ENCODE measurements around the gene SPTLC1.

SPTLC1 gene

GRCh38 chr9:92057226-92057625, 58.0 kb downstream of the SPTLC1 start:
- H3K4me1 Mint-ChIP-seq: peaks cover 18% of the 10 kb centered on the region
- H3K36me3 Mint-ChIP-seq (ENCODE audit: insufficient read depth): peaks cover 24% of the 10 kb centered on the region
- H3K4me3 Mint-ChIP-seq: no peak overlapping the region
- ATAC-seq (replicated peaks; ENCODE audit: extremely low read depth, poor library complexity, severe bottlenecking): no peak
- H3K27ac Mint-ChIP-seq (ENCODE audit: low read depth): no peak overlapping the region
- no peak for DNase-seq (ENCODE audit: low spot score in 2 of 2)
- peaks cover 13% of the 10 kb centered on the region for H3K9me3 Mint-ChIP-seq
- H3K27me3 Mint-ChIP-seq: no peaks in the 10 kb centered on the region

DNA sequence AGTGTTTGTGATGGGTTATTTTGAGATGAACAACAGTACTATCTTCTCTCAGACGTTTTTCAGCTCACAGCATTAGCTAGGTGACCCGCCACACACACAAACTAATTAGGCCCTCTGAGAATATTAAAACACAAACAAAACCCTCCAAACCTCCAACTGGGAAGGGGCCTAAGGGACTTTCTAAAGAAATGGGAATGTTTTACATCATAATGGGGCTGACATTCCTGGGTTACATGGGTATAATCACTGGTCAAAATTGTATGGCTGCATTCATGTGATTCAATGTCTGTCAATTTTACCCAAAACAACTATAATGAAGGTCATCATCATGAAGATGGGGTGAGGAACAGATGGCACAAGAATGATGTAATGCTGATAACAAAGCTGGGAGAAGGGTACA, 59.6 kb downstream of the SPTLC1 start:
- ATAC-seq (replicated peaks; ENCODE audit: extremely low read depth, poor library complexity, severe bottlenecking): no peak

DNA sequence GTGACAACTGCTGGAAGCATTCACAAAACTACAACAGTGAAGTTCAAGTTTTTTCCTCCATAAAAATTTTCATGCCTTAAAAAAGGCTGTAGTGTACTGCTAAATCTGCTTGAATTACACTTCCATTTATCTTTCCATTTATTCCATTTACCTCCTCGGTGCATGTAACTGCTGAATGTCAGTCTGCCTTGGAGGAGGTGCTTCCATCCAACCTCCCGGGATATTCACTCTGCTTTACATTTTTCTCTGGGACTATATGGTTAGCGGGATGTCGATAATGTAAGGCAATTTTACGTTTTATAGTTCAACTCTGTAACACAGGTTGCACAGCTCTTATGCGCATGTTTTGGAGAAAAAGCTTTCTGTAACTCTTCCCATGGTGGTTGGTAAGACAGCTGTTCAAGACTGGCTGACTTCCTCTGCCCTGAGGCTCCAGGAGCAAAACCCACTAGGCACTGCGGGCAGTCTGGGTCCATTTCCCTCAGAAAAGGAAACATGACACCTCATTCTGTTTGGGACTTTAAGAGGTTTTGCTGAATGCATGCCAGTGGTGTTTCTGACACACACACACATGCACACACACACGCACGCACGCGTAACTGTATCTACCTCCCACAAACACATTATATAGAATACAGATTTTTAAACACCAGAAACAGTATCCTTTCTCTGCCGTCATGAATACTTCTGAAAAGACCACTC, 66.1 kb downstream of the SPTLC1 start:
- H3K4me1 Mint-ChIP-seq: no peaks in the 10 kb centered on the region

More for the DNA sequence above, 59.6 kb downstream of the SPTLC1 start:
- H3K9me3 Mint-ChIP-seq: peaks cover 6% of the 10 kb centered on the region
- H3K4me3 Mint-ChIP-seq: no peak overlapping the region
- peaks cover 28% of the 10 kb centered on the region for H3K36me3 Mint-ChIP-seq (ENCODE audit: insufficient read depth)
- no peak overlapping the region for H3K27ac Mint-ChIP-seq (ENCODE audit: low read depth)
- no peaks in the 10 kb centered on the region for H3K27me3 Mint-ChIP-seq
- H3K4me1 Mint-ChIP-seq: peaks cover 13% of the 10 kb centered on the region
- DNase-seq (ENCODE audit: low spot score in 2 of 2): no peak

DNA sequence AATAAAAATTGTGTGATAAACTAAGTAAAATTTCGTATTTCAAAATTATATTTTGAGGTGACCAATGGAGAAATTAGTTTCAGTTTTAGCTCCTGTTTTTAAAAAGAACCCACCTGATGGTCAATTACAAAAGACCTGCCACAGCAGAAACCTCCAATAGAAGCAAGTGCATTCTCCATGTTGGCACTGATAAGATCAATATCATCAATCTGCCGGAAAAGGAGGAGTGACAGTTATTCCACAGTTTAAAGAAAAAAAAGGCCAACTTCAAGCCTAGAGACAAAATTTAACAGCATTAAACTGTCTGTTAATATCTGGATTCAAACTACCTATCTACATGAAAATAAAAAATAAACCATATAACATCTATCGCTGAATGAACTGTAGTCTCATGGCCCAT, 67.7 kb downstream of the SPTLC1 start:
- DNase-seq (ENCODE audit: low spot score in 2 of 2): no peak
- Mint-ChIP-seq H3K27me3 (no peaks in the 10 kb centered on the region), H3K4me1 (no peaks in the 10 kb centered on the region), H3K4me3 (no peak overlapping the region), H3K9me3 (peaks cover 17% of the 10 kb centered on the region), H3K36me3 (ENCODE audit: insufficient read depth) (peaks cover 50% of the 10 kb centered on the region), H3K27ac (ENCODE audit: low read depth) (no peak overlapping the region)
- ATAC-seq (replicated peaks; ENCODE audit: extremely low read depth, poor library complexity, severe bottlenecking): no peak

More for the DNA sequence above, 66.1 kb downstream of the SPTLC1 start:
- no peak for DNase-seq (ENCODE audit: low spot score in 2 of 2)
- Mint-ChIP-seq H3K9me3 (peaks cover 3% of the 10 kb centered on the region), H3K27me3 (no peaks in the 10 kb centered on the region), H3K4me3 (no peak overlapping the region), H3K27ac (ENCODE audit: low read depth) (no peak overlapping the region), H3K36me3 (ENCODE audit: insufficient read depth) (peaks cover 44% of the 10 kb centered on the region)
- ATAC-seq (replicated peaks; ENCODE audit: extremely low read depth, poor library complexity, severe bottlenecking): no peak

- H3K4me1 Mint-ChIP-seq: no peaks in the 10 kb centered on the region
- peaks cover 54% of the 10 kb centered on the region for H3K36me3 Mint-ChIP-seq (ENCODE audit: insufficient read depth)
- no peaks in the 10 kb centered on the region for H3K27me3 Mint-ChIP-seq
- H3K27ac Mint-ChIP-seq (ENCODE audit: low read depth): no peak overlapping the region
- ATAC-seq (replicated peaks; ENCODE audit: extremely low read depth, poor library complexity, severe bottlenecking) (no peak), DNase-seq (ENCODE audit: low spot score in 2 of 2) (no peak)
- peaks cover 23% of the 10 kb centered on the region for H3K9me3 Mint-ChIP-seq
- no peak overlapping the region for H3K4me3 Mint-ChIP-seq
Observed at GRCh38 chr9:92046676-92047075, 68.5 kb downstream of the SPTLC1 start.

DNA sequence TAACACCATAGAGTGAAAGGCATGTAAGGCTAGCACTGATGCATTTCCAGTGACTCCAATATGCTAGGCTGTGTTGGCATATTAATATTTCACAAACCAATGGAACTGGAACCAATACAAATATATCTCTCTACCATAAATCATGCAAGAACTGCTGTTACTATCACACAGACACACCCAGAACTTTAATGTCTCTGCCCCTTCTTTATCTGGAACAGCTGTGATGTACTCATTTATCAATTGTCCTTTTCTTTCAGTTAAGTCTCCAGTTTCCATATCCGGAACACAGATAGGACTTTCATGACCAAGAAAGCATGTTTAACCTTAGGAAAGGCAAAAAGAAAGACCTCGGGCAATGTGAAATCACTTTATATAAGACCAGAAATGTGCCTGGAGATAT, 70.3 kb downstream of the SPTLC1 start:
- DNase-seq (ENCODE audit: low spot score in 2 of 2): no peak
- Mint-ChIP-seq H3K27ac (ENCODE audit: low read depth) (no peak overlapping the region), H3K27me3 (no peaks in the 10 kb centered on the region), H3K36me3 (ENCODE audit: insufficient read depth) (peaks cover 54% of the 10 kb centered on the region), H3K9me3 (peaks cover 23% of the 10 kb centered on the region), H3K4me3 (no peak overlapping the region), H3K4me1 (no peaks in the 10 kb centered on the region)
- ATAC-seq (replicated peaks; ENCODE audit: extremely low read depth, poor library complexity, severe bottlenecking): no peak

DNA sequence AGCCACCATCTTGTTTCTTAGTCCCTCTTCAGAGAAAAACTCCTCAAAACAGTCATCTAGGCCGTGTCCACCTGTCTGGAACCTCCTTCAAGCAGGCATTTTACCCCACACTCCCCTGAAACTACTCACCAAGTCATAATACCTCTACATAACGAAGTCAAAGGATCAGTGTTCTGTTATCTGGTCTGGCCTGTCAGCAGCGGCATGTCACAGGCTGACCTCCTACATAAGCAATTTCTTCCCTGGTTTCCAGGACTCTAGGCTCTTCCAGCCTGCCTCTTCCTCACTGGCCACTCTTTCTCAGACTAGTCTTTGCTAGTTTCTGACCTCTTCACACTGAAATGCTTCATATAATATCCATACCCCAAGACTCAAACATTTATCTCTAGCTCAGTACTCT, 72.2 kb downstream of the SPTLC1 start:
- DNase-seq (ENCODE audit: low spot score in 2 of 2) (no peak), ATAC-seq (replicated peaks; ENCODE audit: extremely low read depth, poor library complexity, severe bottlenecking) (no peak)
- Mint-ChIP-seq H3K4me1 (no peaks in the 10 kb centered on the region), H3K36me3 (ENCODE audit: insufficient read depth) (peaks cover 54% of the 10 kb centered on the region), H3K27ac (ENCODE audit: low read depth) (no peak overlapping the region), H3K9me3 (peaks cover 23% of the 10 kb centered on the region), H3K4me3 (no peak overlapping the region), H3K27me3 (no peaks in the 10 kb centered on the region)

DNA sequence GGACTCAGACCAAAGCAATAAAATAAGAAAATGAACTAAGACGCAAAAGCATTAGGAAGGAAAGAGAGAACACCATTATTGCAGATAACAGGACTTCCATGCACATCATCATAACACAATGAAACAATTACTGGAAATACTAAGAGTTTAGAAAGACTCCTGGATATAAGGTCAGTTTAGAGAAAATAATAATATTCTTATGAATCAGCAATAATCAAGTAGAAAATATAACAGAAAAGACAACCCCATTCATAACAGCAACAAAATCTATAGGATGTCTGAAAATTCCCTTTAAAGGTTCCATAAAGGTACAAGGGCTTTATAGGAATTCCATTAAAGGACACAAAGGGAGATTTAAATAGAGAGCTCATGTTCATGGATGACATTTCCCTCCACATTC, 73.0 kb downstream of the SPTLC1 start:
- no peak for ATAC-seq (replicated peaks; ENCODE audit: extremely low read depth, poor library complexity, severe bottlenecking)
- no peak for DNase-seq (ENCODE audit: low spot score in 2 of 2)
- Mint-ChIP-seq H3K36me3 (ENCODE audit: insufficient read depth) (peaks cover 58% of the 10 kb centered on the region), H3K9me3 (peaks cover 23% of the 10 kb centered on the region), H3K4me1 (no peaks in the 10 kb centered on the region), H3K27me3 (no peaks in the 10 kb centered on the region), H3K4me3 (no peak overlapping the region), H3K27ac (ENCODE audit: low read depth) (no peak overlapping the region)

GRCh38 chr9:92036756-92037155, 78.5 kb downstream of the SPTLC1 start:
- Mint-ChIP-seq H3K27ac (ENCODE audit: low read depth) (no peak overlapping the region), H3K27me3 (no peaks in the 10 kb centered on the region), H3K36me3 (ENCODE audit: insufficient read depth) (peaks cover 37% of the 10 kb centered on the region), H3K9me3 (no peaks in the 10 kb centered on the region), H3K4me1 (no peaks in the 10 kb centered on the region), H3K4me3 (no peak overlapping the region)
- no peak for ATAC-seq (replicated peaks; ENCODE audit: extremely low read depth, poor library complexity, severe bottlenecking)
- no peak for DNase-seq (ENCODE audit: low spot score in 2 of 2)

DNA sequence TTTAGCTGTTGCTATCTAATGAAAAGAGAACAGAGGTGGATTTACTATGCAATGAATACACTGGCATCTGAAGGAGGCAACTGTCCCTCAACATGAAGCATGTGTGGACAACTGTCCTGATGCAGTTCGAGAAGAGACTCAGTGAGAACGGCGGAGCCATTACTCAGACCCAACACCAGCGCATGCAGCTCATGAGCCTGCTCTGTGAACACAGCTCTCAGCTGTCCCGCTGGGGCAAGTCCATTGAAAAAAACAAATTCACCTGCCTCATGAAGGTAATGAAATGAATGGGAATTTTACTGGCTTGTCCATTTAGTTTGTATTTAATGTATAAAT, 78.8 kb downstream of the SPTLC1 start:
- no peak overlapping the region for H3K27ac Mint-ChIP-seq (ENCODE audit: low read depth)
- H3K4me3 Mint-ChIP-seq: no peak overlapping the region
- H3K9me3 Mint-ChIP-seq: no peaks in the 10 kb centered on the region
- ATAC-seq (replicated peaks; ENCODE audit: extremely low read depth, poor library complexity, severe bottlenecking): no peak
- no peak for DNase-seq (ENCODE audit: low spot score in 2 of 2)
- H3K27me3 Mint-ChIP-seq: no peaks in the 10 kb centered on the region
- H3K36me3 Mint-ChIP-seq (ENCODE audit: insufficient read depth): peaks cover 35% of the 10 kb centered on the region
- H3K4me1 Mint-ChIP-seq: no peaks in the 10 kb centered on the region

- Mint-ChIP-seq H3K9me3 (no peaks in the 10 kb centered on the region), H3K36me3 (ENCODE audit: insufficient read depth) (peaks cover 35% of the 10 kb centered on the region), H3K27me3 (no peaks in the 10 kb centered on the region), H3K4me3 (no peak overlapping the region), H3K27ac (ENCODE audit: low read depth) (no peak overlapping the region), H3K4me1 (no peaks in the 10 kb centered on the region)
- ATAC-seq (replicated peaks; ENCODE audit: extremely low read depth, poor library complexity, severe bottlenecking) (no peak), DNase-seq (ENCODE audit: low spot score in 2 of 2) (no peak)
Observed at GRCh38 chr9:92035687-92036410, 79.4 kb downstream of the SPTLC1 start.

- no peak overlapping the region for H3K27ac Mint-ChIP-seq (ENCODE audit: low read depth)
- H3K4me3 Mint-ChIP-seq: no peak overlapping the region
- no peak for ATAC-seq (replicated peaks; ENCODE audit: extremely low read depth, poor library complexity, severe bottlenecking)
- no peaks in the 10 kb centered on the region for H3K9me3 Mint-ChIP-seq
- no peaks in the 10 kb centered on the region for H3K4me1 Mint-ChIP-seq
- peaks cover 35% of the 10 kb centered on the region for H3K36me3 Mint-ChIP-seq (ENCODE audit: insufficient read depth)
- no peak for DNase-seq (ENCODE audit: low spot score in 2 of 2)
- no peaks in the 10 kb centered on the region for H3K27me3 Mint-ChIP-seq
Observed at GRCh38 chr9:92035146-92035545, 80.1 kb downstream of the SPTLC1 start.

GRCh38 chr9:92033991-92034390, 81.2 kb downstream of the SPTLC1 start:
- Mint-ChIP-seq H3K27me3 (no peaks in the 10 kb centered on the region), H3K4me1 (no peaks in the 10 kb centered on the region), H3K27ac (ENCODE audit: low read depth) (no peak overlapping the region), H3K4me3 (no peak overlapping the region), H3K9me3 (no peaks in the 10 kb centered on the region), H3K36me3 (ENCODE audit: insufficient read depth) (peaks cover 36% of the 10 kb centered on the region)
- no peak for DNase-seq (ENCODE audit: low spot score in 2 of 2)
- no peak for ATAC-seq (replicated peaks; ENCODE audit: extremely low read depth, poor library complexity, severe bottlenecking)
